Fibroblast of lung (primary cell): ENCODE results near the gene TRIM24. TPM values are rescaled to one million over a fixed set of nuclear protein-coding genes. Genes with fewer than 3 reads are reported as not detected.
"Not testable (repeated sequence)": the region's sequence is repeated elsewhere in the genome, so short reads cannot be mapped to it uniquely, and the experiment has no call there.

Experiments used
- DNase-seq, 2 donors: peaks; one replicate each; pipeline versions ENCODE4 v3.0.0 to v3.0.0-alpha.2; 2010; ENCODE audit warnings: low read depth in 2 of 2
- H2AFZ ChIP-seq: 2 replicates; pipeline ENCODE4 v1.5.1; 2012; ENCODE audit warnings: low read length, control low read depth, inconsistent platforms
- H3K27ac ChIP-seq: 2 replicates; pipeline ENCODE4 v1.5.1; 2011; ENCODE audit warnings: low read length, control low read depth; ENCODE audit not compliant: insufficient read depth
- H3K27me3 ChIP-seq: 2 replicates; pipeline ENCODE4 v1.5.1; 2011; ENCODE audit warnings: mild to moderate bottlenecking, low read length; ENCODE audit not compliant: control insufficient read depth, insufficient read depth
- H3K36me3 ChIP-seq: 2 replicates; pipeline ENCODE4 v1.5.1; 2011; ENCODE audit warnings: low read length; ENCODE audit not compliant: control insufficient read depth, insufficient read depth
- H3K4me1 ChIP-seq: 2 replicates; pipeline ENCODE4 v1.5.1; 2011; ENCODE audit warnings: low read length; ENCODE audit not compliant: control insufficient read depth, insufficient read depth; ENCODE audit errors: extremely low read depth
- H3K4me2 ChIP-seq: 2 replicates; pipeline ENCODE4 v1.5.1; 2011; ENCODE audit warnings: low read length, control low read depth; ENCODE audit not compliant: insufficient read depth; ENCODE audit errors: extremely low read depth
- H3K4me3 ChIP-seq, 4 experiments: fragments of 200-600 bp in 1 of 4; sonication (generic) in 1 of 4; replicated peaks in 1 of 4; 2 replicates each; pipeline ENCODE4 v1.5.1; 2011 to 2016; ENCODE audit warnings: low read length in 4 of 4, low read depth in 3 of 4, mild to moderate bottlenecking in 3 of 4, control low read depth in 2 of 4, inconsistent platforms in 1 of 4, mixed read lengths in 1 of 4; ENCODE audit not compliant: insufficient read depth in 1 of 4; ENCODE audit errors: control extremely low read depth in 1 of 4
- H3K79me2 ChIP-seq: 2 replicates; pipeline ENCODE4 v1.5.1; 2012; ENCODE audit warnings: mild to moderate bottlenecking, low read length, inconsistent platforms; ENCODE audit not compliant: control insufficient read depth, insufficient read depth
- H3K9ac ChIP-seq: 2 replicates; pipeline ENCODE4 v1.5.1; 2011; ENCODE audit warnings: mild to moderate bottlenecking, low read length, control low read depth; ENCODE audit not compliant: insufficient read depth
- H3K9me3 ChIP-seq: 2 replicates; pipeline ENCODE4 v1.5.1; 2012; ENCODE audit warnings: low read depth, low read length; ENCODE audit not compliant: control insufficient read depth, insufficient read depth
- H4K20me1 ChIP-seq: 2 replicates; pipeline ENCODE4 v1.5.1; 2011; ENCODE audit warnings: low read length; ENCODE audit not compliant: control insufficient read depth, insufficient read depth; ENCODE audit errors: extremely low read depth
- CTCF ChIP-seq, 2 donors: IDR thresholded peaks in 1 of 2; conservative IDR thresholded peaks in 1 of 2; 1 replicate in 1 of 2; 2 replicates in 1 of 2; pipeline ENCODE4 v1.5.1; 2011 to 2012; ENCODE audit warnings: low read length in 2 of 2, control low read depth in 1 of 2, inconsistent platforms in 1 of 2, low read depth in 1 of 2, mild to moderate bottlenecking in 1 of 2
- EZH2 ChIP-seq: IDR thresholded peaks from 2 replicates; pipeline ENCODE4 v1.5.1; 2012; ENCODE audit warnings: low read length, control low read depth, mild to moderate bottlenecking; ENCODE audit errors: missing control alignments
- polyA plus RNA-seq, 2 donors: library from polyadenylated mRNA; depleted of rRNA in 1 of 2; stranded (reverse) in 1 of 2; unstranded in 1 of 2; fragments of >200 nt; gene quantifications; 2 replicates each; pipeline ENCODE4 v1.2.1, GENCODE V29; 2011 to 2012; ENCODE audit warnings: missing spikeins in 1 of 2
- total RNA-seq: library from RNA; depleted of rRNA; stranded (reverse); fragments of >200 nt; gene quantifications from 2 replicates; pipeline ENCODE4 v1.2.1, GENCODE V29; 2014

Gene TRIM24
- total and polyA plus RNA-seq, 2 donors (not counting 1 experiment from before 2014, with no cell fraction given): 5.9 to 7.9 TPM

DNA sequence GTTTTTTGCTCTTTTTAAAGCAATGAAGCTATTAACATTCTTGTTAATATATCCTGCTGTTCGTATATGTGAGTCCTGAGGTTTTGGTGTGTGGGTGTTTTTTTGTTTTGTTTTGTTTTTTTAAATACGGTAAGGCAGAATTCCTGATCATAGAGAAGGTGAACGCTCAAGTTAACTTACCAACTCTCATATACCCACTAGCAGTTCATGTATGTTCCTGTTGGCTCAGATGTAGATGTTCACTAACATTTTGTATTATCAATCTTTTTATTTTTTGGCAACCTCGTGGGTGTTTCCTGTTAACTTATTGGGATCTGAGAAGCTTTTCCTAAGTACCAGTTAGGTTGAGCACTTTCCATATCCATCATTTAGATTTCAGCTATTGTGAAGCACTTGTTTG lies 20.5 kb downstream of the TRIM24 start:
- Histone ChIP-seq H3K27me3 (no peaks in the 10 kb centered on the region), H3K9me3 (no peaks in the 10 kb centered on the region), H3K4me1 (no peaks in the 10 kb centered on the region), H3K36me3 (no peaks in the 10 kb centered on the region), H3K79me2 (peaks cover 18% of the 10 kb centered on the region), H3K9ac (no peak overlapping the region), H3K4me3 (no peak overlapping the region), H3K4me2 (no peak overlapping the region), H2AFZ (no peak overlapping the region), H4K20me1 (no peaks in the 10 kb centered on the region), H3K27ac (no peak overlapping the region)
- no peak for TF ChIP-seq CTCF (conservative IDR thresholded peaks at IDR 0.05 in 1 of 2, IDR thresholded peaks at IDR 0.05 in 1 of 2; ENCODE audit: low read depth in 1 of 2, low read length in 2 of 2)
- TF ChIP-seq EZH2: no peak
- no peak for DNase-seq

DNA sequence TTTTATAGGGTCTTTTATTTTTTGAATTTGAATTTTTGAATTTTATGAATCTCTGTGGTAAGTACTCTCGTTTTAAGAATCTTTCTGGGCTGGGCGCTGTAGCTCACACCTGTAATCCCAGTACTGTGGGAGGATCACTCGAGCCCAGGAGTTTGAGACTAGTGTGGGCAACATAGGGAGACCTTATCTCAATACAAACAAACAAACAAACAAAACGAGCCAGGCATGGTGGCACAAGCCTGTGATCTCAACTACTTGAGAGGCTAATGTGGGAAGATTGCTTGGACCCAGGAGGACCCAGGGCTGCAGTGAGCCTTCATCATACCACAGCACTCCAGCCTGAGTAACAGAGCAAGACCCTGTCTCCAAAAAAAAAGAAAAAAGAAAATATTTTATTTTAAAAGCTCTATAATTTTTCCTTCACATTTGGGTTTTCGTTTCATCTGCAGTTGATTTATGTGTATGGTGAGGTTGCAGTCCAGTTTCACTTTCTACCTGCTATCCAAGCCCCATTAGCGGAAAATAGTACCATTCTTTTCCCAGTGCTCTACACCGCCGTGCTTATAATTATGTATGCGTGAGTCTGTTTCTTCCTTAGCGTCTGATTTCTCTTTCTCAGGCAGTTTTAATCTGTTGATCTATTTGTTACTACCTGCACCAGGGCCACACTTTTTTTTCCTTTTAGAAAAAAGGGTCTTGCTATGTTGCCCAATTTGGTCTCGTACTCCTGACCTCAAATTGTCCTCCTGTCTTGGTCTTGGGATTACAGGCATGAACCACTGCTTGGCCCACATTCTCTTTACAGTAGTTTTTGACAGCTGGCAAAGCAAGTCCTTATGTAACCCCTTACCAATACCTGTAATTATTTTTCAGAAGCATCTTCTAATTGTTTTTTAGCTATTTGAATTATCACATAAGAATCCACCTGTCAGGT lies 21.7 kb downstream of the TRIM24 start:
- no peak overlapping the region for H3K4me2 ChIP-seq
- H3K9me3 ChIP-seq: no peaks in the 10 kb centered on the region
- H4K20me1 ChIP-seq: no peaks in the 10 kb centered on the region
- H3K27me3 ChIP-seq: no peaks in the 10 kb centered on the region
- H2AFZ ChIP-seq: no peak overlapping the region
- H3K27ac ChIP-seq: no peak overlapping the region
- peaks cover 17% of the 10 kb centered on the region for H3K79me2 ChIP-seq
- no peak for DNase-seq
- H3K9ac ChIP-seq: no peak overlapping the region
- H3K4me3 ChIP-seq: no peak overlapping the region
- H3K36me3 ChIP-seq: no peaks in the 10 kb centered on the region
- TF ChIP-seq EZH2 (no peak), CTCF (conservative IDR thresholded peaks at IDR 0.05 in 1 of 2, IDR thresholded peaks at IDR 0.05 in 1 of 2; ENCODE audit: low read depth in 1 of 2, low read length in 2 of 2) (no peak)
- no peaks in the 10 kb centered on the region for H3K4me1 ChIP-seq

DNA sequence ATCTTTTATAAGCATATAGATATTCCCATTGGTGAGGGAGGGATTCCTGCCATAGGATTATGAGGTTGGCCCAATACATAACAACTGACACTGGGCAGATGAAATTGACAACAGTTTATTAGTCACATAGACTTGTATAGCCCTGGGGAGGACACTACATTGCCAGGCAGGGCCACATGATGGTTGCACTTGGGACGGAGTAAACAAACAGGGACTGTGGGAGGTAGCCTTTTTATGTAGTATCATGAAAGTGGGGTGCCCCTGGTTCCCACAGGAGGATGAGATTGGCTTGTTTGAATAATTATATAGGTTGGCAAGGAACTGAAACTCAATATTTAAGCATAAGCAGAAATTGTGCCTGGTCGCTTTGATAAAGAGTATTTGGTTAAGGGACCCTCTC lies 23.5 kb downstream of the TRIM24 start:
- Histone ChIP-seq H4K20me1 (no peaks in the 10 kb centered on the region), H3K4me3 (no peak overlapping the region), H3K4me1 (no peaks in the 10 kb centered on the region), H3K27me3 (no peaks in the 10 kb centered on the region), H2AFZ (no peak overlapping the region), H3K9me3 (no peaks in the 10 kb centered on the region), H3K36me3 (no peaks in the 10 kb centered on the region), H3K79me2 (peaks cover 13% of the 10 kb centered on the region), H3K4me2 (no peak overlapping the region), H3K27ac (no peak overlapping the region), H3K9ac (no peak overlapping the region)
- no peak for TF ChIP-seq EZH2
- TF ChIP-seq CTCF (conservative IDR thresholded peaks at IDR 0.05 in 1 of 2, IDR thresholded peaks at IDR 0.05 in 1 of 2; ENCODE audit: low read depth in 1 of 2, low read length in 2 of 2): no peak
- no peak for DNase-seq

- not testable (repeated sequence) for H3K4me2 ChIP-seq, H3K27me3 ChIP-seq, H3K27ac ChIP-seq, H3K4me3 ChIP-seq, H2AFZ ChIP-seq, H3K9me3 ChIP-seq, H3K4me1 ChIP-seq, DNase-seq, H3K9ac ChIP-seq, H4K20me1 ChIP-seq, H3K36me3 ChIP-seq, H3K79me2 ChIP-seq
Measured at GRCh38 chr7:138485508-138485907, 25.4 kb downstream of the TRIM24 start.
